Body of pancreas (tissue), 4 donors: ENCODE results near the gene MYL3. TPM values are rescaled to one million over a fixed set of nuclear protein-coding genes. Genes with fewer than 3 reads are reported as not detected.
A peak's percentile ranks its signal among the peaks of the same experiment; 100 is the strongest.

Experiments used
- ATAC-seq: fragments of 150-250 bp; one replicate; pipeline ENCODE4 v1.9.1; 2016
- DNase-seq, 4 donors: peaks; one replicate each; pipeline ENCODE4 v3.0.0-alpha.2; 2019
- H3K27ac ChIP-seq, 4 donors: fragments of 200-600 bp; sonication (generic); 1 replicate in 3 of 4; 2 replicates in 1 of 4; pipeline versions ENCODE4 v1.5.1 to v1.6.1; 2016 to 2019; ENCODE audit warnings: mild to moderate bottlenecking in 1 of 4, mixed read lengths in 1 of 4, moderate library complexity in 1 of 4
- H3K27me3 ChIP-seq, 2 donors: fragments of 200-600 bp; sonication (generic); one replicate each; pipeline ENCODE4 v1.6.0; 2016; ENCODE audit warnings: mild to moderate bottlenecking in 1 of 2
- H3K36me3 ChIP-seq, 2 donors: fragments of 200-600 bp; sonication (generic); replicated peaks in 1 of 2; 2 replicates each; pipeline ENCODE4 v1.5.1; 2016; ENCODE audit warnings: low read depth in 2 of 2; ENCODE audit not compliant: insufficient read depth in 1 of 2
- H3K4me1 ChIP-seq: fragments of 200-600 bp; sonication (generic); one replicate; pipeline ENCODE4 v1.6.0; 2016
- H3K4me3 ChIP-seq, 2 donors: fragments of 200-600 bp; sonication (generic); 1 replicate in 1 of 2; 2 replicates in 1 of 2; pipeline ENCODE4 v1.5.1; 2016 to 2019
- H3K9me3 ChIP-seq, 3 donors: fragments of 200-600 bp; sonication (generic); 1 replicate in 2 of 3; 2 replicates in 1 of 3; pipeline ENCODE4 v1.5.1; 2016
- CTCF ChIP-seq, 7 experiments: fragments of 450-650 bp in 4 of 7; fragments of 200-600 bp in 3 of 7; sonication (generic) in 3 of 7; IDR thresholded peaks; one replicate each; pipeline ENCODE4 v1.5.1; 2016 to 2019; ENCODE audit warnings: antibody characterized with exemption in 7 of 7
- POLR2A ChIP-seq, 3 donors: fragments of 450-650 bp; IDR thresholded peaks; one replicate each; pipeline ENCODE4 v1.6.1; 2016; ENCODE audit warnings: antibody characterized with exemption in 3 of 3, mild to moderate bottlenecking in 2 of 3
- WGBS, 2 donors: methylation state at CpG; one replicate each; pipeline ENCODE4 v1.1.5; 2017; 5-methylcytosine and 5-hydroxymethylcytosine counted together
- intact Hi-C: fragments of 100-400 bp; cut with DNase I; formaldehyde crosslinking; loops from one replicate; pipeline ENCODE4 v1.15.1; 2023
- total RNA-seq, 2 donors: library from RNA; depleted of rRNA; stranded (reverse); fragments of >200 nt; gene quantifications; one replicate each; pipeline ENCODE4 v1.1.0, GENCODE V29; 2016

Gene MYL3
- total RNA-seq, 2 donors from 2014 or later = 10.4 TPM; not detected in 1

DNA sequence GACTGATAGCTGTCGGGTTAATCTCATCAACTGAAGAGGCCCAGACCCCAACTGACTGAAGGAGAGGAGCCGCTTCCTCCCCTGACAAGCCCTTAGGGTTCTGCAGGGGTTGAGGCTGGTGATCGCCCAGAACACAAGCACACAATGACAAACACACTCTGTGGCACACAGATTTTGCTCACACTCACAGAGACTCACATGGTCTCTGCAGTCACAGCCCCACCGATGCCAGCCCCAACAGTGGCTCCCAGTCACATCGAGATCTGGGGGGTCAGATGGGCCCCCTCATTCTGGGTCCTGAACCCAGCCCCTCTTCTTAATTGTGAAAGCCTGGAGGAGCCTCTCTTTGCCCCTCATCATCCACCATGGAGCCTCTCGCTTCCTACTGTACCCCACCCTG lies 31.0 kb upstream of the MYL3 start:
- 73 to 82% methylated on average over 5 to 6 of the region's 6 CpGs for WGBS, 2 donors
- H3K27me3 ChIP-seq = peaks cover 0 to 5% of the 10 kb centered on the region in 2 donors
- TF ChIP-seq CTCF (IDR thresholded peaks at IDR 0.05) = no peak
- no peak overlapping the region for H3K27ac ChIP-seq
- no peak overlapping the region for H3K4me3 ChIP-seq
- intact Hi-C loops = no loop called here
- DNase-seq (no peak), ATAC-seq (no peak)
- no peaks in the 10 kb centered on the region for H3K9me3 ChIP-seq
- H3K36me3 ChIP-seq = no peaks in the 10 kb centered on the region
- peaks cover 21% of the 10 kb centered on the region for H3K4me1 ChIP-seq

DNA sequence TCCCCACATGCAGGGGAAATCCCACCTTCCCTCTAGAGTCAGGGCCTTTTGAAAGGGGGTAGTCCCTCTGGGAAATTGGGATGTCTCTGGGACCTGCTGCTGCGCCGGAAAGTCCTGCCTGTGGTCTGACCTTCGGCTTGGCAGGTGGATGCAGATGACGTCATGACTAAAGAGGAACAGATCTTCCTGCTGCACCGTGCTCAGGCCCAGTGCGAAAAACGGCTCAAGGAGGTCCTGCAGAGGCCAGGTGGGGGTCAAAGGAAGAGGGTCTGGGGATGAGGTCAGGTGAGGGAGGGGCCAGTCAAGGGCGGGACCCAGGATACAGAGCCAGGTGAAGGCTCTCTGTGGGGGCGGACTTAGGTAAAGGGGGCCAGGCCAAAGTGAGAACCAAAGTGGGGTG lies 30.5 kb upstream of the MYL3 start:
- Histone ChIP-seq H3K27me3 (peaks cover 0 to 5% of the 10 kb centered on the region in 2 donors), H3K4me3 (no peak overlapping the region), H3K4me1 (peaks cover 19% of the 10 kb centered on the region), H3K27ac (no peak overlapping the region), H3K36me3 (no peaks in the 10 kb centered on the region), H3K9me3 (no peaks in the 10 kb centered on the region)
- DNase-seq (no peak), ATAC-seq (no peak)
- TF ChIP-seq CTCF (IDR thresholded peaks at IDR 0.05) (no peak), POLR2A (IDR thresholded peaks at IDR 0.05) (no peak)
- intact Hi-C loops = no loop called here
- 64 to 67% methylated on average over 9 of the region's 9 CpGs for WGBS, 2 donors

GRCh38 chr3:46893146-46893748 lies 30.0 kb upstream of the MYL3 start:
- no peak for ATAC-seq
- Histone ChIP-seq H3K27me3 (peaks cover 0 to 1% of the 10 kb centered on the region in 2 donors), H3K9me3 (no peaks in the 10 kb centered on the region), H3K4me3 (no peak overlapping the region), H3K4me1 (peaks cover 14% of the 10 kb centered on the region), H3K27ac (no peak overlapping the region), H3K36me3 (no peaks in the 10 kb centered on the region)
- intact Hi-C loops = no loop called here
- DNase-seq = no peak
- WGBS, 2 donors = 63 to 75% methylated on average over 6 of the region's 6 CpGs
- TF ChIP-seq POLR2A (IDR thresholded peaks at IDR 0.05) (no peak), CTCF (IDR thresholded peaks at IDR 0.05) (no peak)

DNA sequence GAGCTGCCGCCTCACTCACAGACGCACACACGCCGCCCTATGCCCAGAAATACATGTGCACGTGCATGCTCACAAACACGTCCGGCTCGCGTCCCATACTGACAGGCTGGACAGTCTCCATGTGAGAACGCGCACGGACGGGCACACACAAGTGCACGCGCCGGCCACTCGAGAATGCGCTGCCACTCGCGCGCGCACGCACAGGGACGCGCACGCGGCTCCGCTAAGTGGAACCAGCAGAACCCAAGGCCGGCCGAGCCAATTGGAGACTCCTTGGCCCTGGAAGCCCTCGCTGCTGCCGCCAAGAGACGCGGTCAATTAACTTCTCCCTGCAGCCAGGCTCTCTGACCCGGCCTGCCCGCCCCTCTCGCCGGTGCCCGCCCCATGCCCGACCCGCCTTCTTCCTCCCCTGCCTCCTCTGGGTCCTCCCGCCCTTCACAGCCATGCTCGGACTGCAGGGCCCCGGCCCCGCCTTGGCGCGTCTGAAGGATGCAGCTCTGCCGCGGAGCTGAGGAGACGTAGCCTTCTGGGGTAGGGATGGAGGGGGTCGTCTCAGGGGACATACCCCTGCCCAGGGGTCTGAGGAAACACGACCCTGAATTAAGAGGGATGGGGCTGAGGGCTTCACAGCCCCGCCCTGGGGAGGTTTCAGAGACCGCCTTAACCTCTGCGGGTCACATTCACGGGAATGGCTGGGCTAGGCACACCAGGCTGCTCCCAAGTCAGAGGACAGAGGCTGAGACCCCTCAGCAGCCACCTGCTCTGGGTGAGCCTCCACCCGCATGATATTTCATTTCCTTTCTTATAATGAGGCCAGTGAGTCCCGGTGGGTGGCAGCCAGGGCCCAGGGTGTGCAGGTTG lies 29.3 kb upstream of the MYL3 start:
- Histone ChIP-seq H3K27me3 (no peaks in the 10 kb centered on the region), H3K27ac (peak overlapping the region in 1 of 4 donors; percentile 34), H3K4me1 (peaks cover 14% of the 10 kb centered on the region), H3K4me3 (no peak overlapping the region), H3K9me3 (no peaks in the 10 kb centered on the region), H3K36me3 (no peaks in the 10 kb centered on the region)
- TF ChIP-seq POLR2A (IDR thresholded peaks at IDR 0.05) (no peak), CTCF (IDR thresholded peaks at IDR 0.05) (peak in 3 of 7 experiments; percentile 7 to 15 (median 7))
- DNase-seq = peak; percentile 57 to 80 (median 75)
- intact Hi-C loops = no loop called here
- peak; percentile 66 for ATAC-seq
- WGBS, 2 donors = 6 to 7% methylated on average over 27 to 58 of the region's 58 CpGs
